Type B pancreatic cell (in vitro differentiated cells): Measurements from ENCODE around the gene PSKH1. TPM values are rescaled to one million over a fixed set of nuclear protein-coding genes. Genes with fewer than 3 reads are reported as not detected.
A peak's percentile ranks its signal among the peaks of the same experiment; 100 is the strongest.
"Not testable (repeated sequence)": the region's sequence is repeated elsewhere in the genome, so short reads cannot be mapped to it uniquely, and the experiment has no call there.

Source experiments
- DNase-seq: peaks from one replicate; pipeline ENCODE4 v3.0.0; 2021; ENCODE audit warnings: mixed read lengths; ENCODE audit not compliant: unreplicated experiment; ENCODE audit errors: extremely low spot score
- H3K27ac Mint-ChIP-seq: 2 replicates; pipeline ENCODE4 v1.8.0; 2021; ENCODE audit warnings: mild to moderate bottlenecking, mixed read lengths
- H3K27me3 Mint-ChIP-seq: 2 replicates; pipeline ENCODE4 v1.8.0; 2021; ENCODE audit warnings: mixed read lengths
- H3K36me3 Mint-ChIP-seq: 2 replicates; pipeline ENCODE4 v1.8.0; 2021; ENCODE audit warnings: mixed read lengths
- H3K4me1 Mint-ChIP-seq: one replicate; pipeline ENCODE4 v1.8.0; 2021; ENCODE audit warnings: mixed read lengths; ENCODE audit not compliant: unreplicated experiment
- H3K4me3 Mint-ChIP-seq: 2 replicates; pipeline ENCODE4 v1.8.0; 2021; ENCODE audit warnings: mild to moderate bottlenecking, mixed read lengths
- H3K9me3 Mint-ChIP-seq: 2 replicates; pipeline ENCODE4 v1.8.0; 2021; ENCODE audit warnings: mixed read lengths
- total RNA-seq: library from RNA; stranded (reverse); gene quantifications from 2 replicates; pipeline ENCODE4 v1.2.1, GENCODE V29; 2021; ENCODE audit warnings: low replicate concordance
- TF ChIP-seq, protein P1 (sequence below): fragments of 200-600 bp; sonication (generic); conservative IDR thresholded peaks from 2 replicates; pipeline ENCODE4 v1.5.0; 2021; ENCODE audit warnings: antibody characterized with exemption, mild to moderate bottlenecking

Gene PSKH1
- total RNA-seq, 1 donor from 2014 or later = 41.5 TPM

DNA sequence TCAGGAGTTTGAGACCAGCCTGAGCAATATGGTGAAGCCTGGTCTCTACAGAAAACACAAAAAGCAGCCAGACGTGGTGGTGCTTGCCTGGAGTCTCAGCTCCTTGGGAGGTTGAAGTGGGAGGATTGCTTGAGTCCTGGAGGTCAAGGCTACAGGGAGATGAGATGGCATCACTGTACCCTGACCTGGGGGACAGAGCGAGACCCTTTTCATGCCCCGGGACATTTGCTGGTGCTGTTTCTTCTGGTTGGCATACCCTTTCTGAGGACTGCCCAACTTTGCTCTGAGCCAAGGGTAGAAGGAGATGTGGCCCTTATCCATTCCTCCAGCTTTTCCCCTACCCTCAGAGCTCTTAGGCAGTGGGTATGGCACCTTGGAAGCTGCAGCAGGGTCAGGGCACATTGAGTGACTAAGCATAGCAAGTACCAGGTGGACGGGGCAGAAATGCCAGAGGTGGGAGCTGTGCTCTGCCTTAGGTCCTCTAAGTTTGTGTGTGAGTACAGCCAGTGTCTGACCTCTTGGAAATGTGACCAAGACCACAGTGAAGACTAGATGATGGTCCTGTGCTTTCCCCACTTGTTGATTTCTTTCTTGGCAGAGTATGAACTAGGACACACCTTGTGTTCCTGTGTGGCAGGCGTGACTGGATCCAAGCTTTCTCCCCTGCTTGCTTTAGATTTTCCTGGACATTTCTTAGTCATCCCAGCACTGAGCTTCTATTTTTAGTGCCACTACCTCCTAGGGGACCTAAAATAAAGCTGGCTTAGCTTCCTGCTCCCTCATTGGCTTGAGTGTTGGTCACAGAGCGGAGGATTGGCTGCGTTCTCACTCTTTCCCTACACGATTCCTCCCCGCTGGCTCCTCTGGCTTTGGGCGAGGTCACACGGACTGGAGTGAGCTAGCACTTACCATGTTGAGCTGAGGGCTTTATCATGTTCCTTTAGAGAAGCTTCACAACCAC lies 30.2 kb upstream of the PSKH1 start:
- no peak overlapping the region for H3K27ac Mint-ChIP-seq
- peaks cover 17% of the 10 kb centered on the region for H3K4me1 Mint-ChIP-seq
- H3K4me3 Mint-ChIP-seq = no peak overlapping the region
- TF ChIP-seq, protein P1, sequence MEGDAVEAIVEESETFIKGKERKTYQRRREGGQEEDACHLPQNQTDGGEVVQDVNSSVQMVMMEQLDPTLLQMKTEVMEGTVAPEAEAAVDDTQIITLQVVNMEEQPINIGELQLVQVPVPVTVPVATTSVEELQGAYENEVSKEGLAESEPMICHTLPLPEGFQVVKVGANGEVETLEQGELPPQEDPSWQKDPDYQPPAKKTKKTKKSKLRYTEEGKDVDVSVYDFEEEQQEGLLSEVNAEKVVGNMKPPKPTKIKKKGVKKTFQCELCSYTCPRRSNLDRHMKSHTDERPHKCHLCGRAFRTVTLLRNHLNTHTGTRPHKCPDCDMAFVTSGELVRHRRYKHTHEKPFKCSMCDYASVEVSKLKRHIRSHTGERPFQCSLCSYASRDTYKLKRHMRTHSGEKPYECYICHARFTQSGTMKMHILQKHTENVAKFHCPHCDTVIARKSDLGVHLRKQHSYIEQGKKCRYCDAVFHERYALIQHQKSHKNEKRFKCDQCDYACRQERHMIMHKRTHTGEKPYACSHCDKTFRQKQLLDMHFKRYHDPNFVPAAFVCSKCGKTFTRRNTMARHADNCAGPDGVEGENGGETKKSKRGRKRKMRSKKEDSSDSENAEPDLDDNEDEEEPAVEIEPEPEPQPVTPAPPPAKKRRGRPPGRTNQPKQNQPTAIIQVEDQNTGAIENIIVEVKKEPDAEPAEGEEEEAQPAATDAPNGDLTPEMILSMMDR = no peak
- H3K36me3 Mint-ChIP-seq = peaks cover 15% of the 10 kb centered on the region
- DNase-seq = no peak
- H3K9me3 Mint-ChIP-seq = no peaks in the 10 kb centered on the region
- H3K27me3 Mint-ChIP-seq = no peaks in the 10 kb centered on the region

DNA sequence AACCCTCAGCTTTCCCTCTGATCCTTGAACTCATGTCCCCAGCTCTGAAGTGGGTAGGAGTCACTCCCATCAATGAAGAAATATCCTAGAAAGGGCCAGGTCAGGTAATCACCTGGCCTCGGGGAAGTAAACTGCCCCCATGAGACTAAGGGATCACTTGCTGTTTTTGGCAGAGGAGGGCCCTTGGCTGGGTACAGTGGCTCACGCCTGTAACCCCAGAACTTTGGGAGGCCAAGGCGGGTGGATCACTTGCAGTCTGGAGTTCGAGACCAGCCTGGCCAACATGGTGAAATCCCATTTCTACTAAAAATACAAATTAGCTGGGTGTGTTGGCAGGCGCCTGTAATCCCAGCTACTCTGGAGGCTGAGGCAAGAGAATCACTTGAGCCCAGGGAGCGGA lies 29.0 kb upstream of the PSKH1 start:
- not testable (repeated sequence) for H3K27ac Mint-ChIP-seq, DNase-seq, H3K4me1 Mint-ChIP-seq, H3K27me3 Mint-ChIP-seq, H3K4me3 Mint-ChIP-seq, H3K9me3 Mint-ChIP-seq
- peaks cover 11% of the 10 kb centered on the region for H3K36me3 Mint-ChIP-seq

DNA sequence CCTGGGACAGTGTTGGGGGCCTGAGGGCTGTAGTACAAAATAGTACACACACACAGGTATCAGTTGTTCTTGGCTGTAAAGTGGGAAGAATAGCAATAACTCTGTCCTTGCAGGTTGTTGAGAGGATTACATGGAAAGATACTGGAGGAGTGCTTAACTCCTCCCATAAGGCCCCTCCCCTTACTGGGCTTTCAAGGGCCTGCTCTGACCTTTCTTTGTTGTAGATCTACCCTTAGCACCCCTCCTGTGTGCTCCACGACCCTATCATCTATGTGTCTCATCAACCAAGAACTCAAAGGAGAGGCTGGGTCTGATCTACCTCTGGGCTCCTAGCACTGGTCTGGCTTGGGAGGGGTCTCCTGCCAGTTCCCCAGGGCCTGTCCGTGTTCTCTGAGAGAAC lies 28.5 kb upstream of the PSKH1 start:
- peaks cover 10% of the 10 kb centered on the region for H3K4me1 Mint-ChIP-seq
- TF ChIP-seq, protein P1 = no peak
- H3K27ac Mint-ChIP-seq = no peak overlapping the region
- H3K36me3 Mint-ChIP-seq = peaks cover 11% of the 10 kb centered on the region
- H3K9me3 Mint-ChIP-seq = no peaks in the 10 kb centered on the region
- H3K4me3 Mint-ChIP-seq = no peak overlapping the region
- no peak for DNase-seq
- H3K27me3 Mint-ChIP-seq = no peaks in the 10 kb centered on the region

DNA sequence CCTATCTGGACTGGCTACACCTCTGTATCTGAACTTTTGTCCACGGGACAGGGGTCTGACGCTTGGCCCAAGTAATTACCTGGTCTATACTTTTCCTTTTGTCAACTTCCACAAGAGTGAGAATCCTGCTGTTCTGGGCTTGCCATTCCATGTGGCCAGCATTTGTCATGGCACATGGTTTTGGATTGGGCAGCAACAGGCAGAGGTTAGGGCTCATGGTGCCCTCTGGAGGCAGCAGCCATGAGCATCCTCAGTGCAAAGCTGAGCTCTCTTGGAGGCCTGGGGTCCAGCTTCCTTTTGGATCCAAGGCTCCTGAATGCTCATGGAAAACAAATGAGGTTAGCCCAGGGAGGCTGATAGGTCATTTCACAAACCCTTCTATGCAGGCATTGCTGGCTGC lies 27.7 kb upstream of the PSKH1 start:
- no peak for DNase-seq
- Mint-ChIP-seq H3K4me3 (no peak overlapping the region), H3K27me3 (no peaks in the 10 kb centered on the region), H3K9me3 (no peaks in the 10 kb centered on the region), H3K27ac (no peak overlapping the region), H3K4me1 (peaks cover 10% of the 10 kb centered on the region), H3K36me3 (peaks cover 13% of the 10 kb centered on the region)
- TF ChIP-seq, protein P1 = peak; percentile 48

DNA sequence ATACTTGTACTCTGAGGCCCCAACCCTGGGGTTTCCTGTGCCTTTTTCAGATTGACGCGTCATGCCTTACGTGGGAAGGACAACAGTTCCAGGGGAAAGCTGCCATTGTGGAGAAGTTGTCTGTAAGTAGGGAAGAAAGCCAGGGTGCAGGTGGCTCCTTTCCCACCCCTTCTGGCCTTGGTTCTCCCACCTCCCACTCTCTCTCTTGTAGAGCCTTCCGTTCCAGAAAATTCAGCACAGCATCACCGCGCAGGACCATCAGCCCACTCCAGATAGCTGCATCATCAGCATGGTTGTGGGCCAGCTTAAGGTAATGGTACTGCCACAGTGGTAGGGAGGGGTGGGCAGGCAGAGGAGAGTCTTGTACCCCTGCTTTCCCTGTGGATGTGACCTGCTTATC lies 24.8 kb upstream of the PSKH1 start:
- Mint-ChIP-seq H3K4me1 (peaks cover 6% of the 10 kb centered on the region), H3K27me3 (no peaks in the 10 kb centered on the region), H3K4me3 (no peak overlapping the region), H3K9me3 (no peaks in the 10 kb centered on the region), H3K27ac (no peak overlapping the region), H3K36me3 (peaks cover 13% of the 10 kb centered on the region)
- no peak for DNase-seq
- TF ChIP-seq, protein P1 = no peak

DNA sequence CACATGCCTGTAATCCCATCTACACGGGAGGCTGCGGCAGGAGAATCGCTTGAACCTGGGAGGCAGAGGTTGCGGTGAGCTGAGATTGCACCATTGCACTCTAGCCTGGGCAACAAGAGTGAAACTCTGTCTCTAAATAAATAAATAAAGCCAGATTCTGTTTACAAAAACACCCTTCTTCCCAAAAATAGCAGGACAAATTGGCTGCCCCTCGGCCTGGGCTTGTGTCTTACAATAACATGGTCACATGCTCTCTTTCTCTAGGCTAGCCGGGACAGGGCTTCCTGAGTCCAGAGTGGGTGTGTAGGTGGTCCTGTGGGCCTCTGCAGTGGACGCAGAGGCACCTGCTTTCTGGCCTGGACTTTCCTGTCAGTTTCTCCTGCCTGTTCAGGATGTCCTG lies 23.4 kb upstream of the PSKH1 start:
- Mint-ChIP-seq H3K9me3 (no peaks in the 10 kb centered on the region), H3K4me1 (peaks cover 15% of the 10 kb centered on the region), H3K27me3 (no peaks in the 10 kb centered on the region), H3K27ac (no peak overlapping the region), H3K4me3 (no peak overlapping the region), H3K36me3 (peaks cover 17% of the 10 kb centered on the region)
- TF ChIP-seq, protein P1 = no peak
- DNase-seq = no peak
